ENCODE measurements around the gene PDE8A. TPM values are rescaled to one million over a fixed set of nuclear protein-coding genes. Genes with fewer than 3 reads are reported as not detected.

PDE8A gene
- total RNA-seq, 1 experiment from 2014 or later: 16.4 TPM

DNA sequence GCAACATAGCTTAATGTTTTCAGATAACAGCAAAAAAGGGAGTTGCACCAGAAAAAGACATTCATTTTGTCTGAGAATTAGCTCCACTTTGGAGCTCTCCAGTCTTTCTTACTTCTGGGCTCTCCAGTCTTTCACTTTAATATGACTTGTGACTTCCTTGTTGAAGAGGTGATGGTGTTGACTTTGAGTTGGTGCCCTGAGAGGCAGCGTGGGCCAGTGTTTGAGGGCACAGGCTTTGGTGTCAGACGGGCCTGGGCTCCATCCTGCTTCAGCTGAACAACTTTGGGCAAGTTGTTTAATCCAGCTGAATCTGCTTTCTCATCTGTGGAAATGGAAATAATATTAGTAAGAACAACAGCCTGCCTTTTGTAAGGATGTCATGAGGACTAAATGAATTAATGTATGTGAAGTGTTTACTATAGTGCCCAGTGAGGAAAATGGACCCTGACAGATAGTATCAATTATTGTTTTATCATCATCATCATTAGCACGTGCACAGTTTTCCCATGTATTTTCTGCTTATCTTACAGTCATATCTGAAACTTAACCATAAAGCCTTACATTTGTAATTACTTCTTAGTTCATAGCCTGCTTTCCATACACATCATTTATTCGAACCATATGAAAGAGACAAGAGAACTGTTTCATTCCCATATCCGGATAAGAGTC lies 108.4 kb downstream of the PDE8A start:
- DNase-seq (ENCODE audit: low spot score): no peak

DNA sequence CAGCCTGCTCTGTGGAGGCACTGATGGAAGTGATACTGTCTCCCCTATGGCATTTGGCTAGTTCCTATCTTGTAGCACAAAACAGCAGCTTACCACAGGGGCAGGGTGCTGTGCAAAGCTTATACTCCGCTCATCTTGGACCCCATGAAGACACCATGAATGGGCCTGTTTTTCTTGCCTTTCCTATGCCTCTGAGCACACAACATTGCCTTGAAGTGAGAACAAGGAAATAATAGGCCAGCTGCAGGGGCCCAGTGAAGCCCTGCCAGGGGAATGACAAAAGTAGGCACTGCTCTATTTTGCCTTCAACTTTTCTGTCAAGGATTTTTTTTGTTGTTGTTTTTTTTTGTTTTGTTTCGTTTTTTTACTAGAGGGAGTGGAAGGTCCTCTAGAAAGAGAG lies 110.3 kb downstream of the PDE8A start:
- DNase-seq (ENCODE audit: low spot score): no peak

DNA sequence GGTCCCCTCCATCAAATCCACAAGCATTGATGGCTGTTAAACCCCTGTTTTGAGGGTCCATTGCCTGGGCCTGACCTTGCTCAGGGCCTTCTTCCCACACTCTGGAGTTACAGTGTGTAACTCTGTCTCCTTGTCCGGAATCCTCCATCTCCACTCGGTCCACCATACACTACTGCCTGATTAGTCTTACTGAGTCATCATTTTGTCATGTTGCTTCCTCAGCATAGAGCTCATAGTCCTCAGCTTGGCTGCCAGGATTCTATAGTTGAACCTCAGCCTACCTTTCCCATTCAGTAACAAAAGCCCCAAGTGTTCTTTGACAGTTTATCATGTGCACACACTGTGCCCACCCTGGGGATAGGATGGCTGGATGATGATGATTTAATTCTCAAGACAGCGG lies 113.0 kb downstream of the PDE8A start:
- no peak for DNase-seq (ENCODE audit: low spot score)

DNA sequence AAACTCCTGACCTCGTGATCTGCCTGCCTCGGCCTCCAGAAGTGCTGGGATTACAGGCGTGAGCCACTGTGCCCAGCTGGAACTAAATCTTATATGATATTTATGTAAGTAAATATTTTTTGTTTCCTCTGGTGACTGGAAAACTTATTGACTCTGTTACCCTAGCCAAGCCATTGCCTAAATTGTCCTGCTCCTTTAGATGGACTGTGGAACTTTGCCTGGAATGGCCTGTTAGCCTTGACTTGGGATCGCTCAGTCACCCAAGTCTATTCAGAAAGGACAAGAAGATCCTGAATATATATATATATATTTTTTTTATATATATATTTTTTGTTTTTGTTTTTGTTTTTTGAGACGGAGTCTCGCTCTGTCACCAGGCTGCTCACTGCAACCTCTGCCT lies 113.9 kb downstream of the PDE8A start:
- no peak for DNase-seq (ENCODE audit: low spot score)

DNA sequence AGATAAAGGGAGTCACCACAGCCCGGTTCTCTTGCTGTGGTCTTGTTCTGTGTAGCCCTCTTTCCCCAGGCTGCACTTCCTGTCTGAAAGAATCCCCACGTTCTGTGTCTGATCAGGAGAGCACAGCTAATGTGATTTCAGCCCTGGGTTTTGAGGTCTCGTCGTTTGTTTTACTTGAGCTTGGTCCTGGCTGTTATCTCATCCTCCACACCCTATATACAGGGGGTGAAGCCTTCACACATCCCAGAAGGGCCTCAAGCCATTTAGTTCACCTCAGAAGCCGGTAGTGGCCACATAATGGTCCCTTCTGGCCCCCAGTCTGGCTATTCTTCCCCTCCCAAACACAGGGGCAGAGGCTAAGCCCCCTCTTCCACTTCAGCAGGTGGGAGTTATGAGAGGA lies 115.6 kb downstream of the PDE8A start:
- no peak for DNase-seq (ENCODE audit: low spot score)

DNA sequence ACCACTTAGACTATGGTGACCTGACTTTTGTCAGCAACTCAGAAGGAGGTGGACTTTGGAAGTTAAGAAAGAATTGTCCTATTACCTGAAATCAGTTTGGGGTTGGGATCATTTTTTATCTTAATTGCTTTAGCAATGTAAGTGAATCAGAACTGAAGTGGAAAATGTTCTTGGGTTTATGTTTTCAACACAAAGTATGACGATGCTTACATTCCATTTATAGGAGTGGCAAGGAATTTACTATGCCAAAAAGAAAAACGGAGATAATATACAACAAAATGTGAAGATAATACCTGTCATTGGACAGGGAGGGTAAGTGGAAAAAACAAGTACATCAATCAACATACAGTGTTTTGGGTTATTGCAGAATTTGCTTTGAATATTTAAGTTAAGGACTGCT lies 116.1 kb downstream of the PDE8A start:
- no peak for DNase-seq (ENCODE audit: low spot score)

DNA sequence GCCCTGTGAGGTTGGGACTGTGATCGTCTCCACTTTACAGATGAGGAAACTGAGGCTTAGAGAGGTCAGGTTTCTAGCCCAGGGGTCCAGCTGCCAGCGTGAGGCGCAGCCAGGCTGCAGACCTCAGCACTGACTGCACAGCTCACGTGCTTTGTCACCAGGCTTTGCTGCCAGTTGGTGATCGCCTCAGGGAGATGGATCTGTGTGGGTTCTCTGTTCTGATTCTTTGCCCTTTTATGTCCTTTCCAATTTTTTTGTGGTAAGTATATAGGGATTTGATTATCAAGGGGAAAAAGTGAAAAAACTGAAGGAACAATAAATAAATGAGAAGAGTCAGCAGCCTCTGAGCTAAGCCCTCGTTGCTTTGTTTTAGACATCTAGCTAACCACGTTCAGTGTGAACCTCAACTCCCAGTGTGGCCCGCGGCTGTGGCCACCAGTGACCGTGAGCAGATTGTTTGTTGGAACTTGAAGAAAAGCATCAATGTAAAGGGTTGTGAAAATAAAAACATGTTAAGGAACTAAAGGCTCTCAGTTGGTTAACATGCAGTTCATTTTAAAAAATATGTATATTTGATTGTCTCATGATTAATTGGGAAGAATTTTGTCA lies 117.6 kb downstream of the PDE8A start:
- no peak for DNase-seq (ENCODE audit: low spot score)

DNA sequence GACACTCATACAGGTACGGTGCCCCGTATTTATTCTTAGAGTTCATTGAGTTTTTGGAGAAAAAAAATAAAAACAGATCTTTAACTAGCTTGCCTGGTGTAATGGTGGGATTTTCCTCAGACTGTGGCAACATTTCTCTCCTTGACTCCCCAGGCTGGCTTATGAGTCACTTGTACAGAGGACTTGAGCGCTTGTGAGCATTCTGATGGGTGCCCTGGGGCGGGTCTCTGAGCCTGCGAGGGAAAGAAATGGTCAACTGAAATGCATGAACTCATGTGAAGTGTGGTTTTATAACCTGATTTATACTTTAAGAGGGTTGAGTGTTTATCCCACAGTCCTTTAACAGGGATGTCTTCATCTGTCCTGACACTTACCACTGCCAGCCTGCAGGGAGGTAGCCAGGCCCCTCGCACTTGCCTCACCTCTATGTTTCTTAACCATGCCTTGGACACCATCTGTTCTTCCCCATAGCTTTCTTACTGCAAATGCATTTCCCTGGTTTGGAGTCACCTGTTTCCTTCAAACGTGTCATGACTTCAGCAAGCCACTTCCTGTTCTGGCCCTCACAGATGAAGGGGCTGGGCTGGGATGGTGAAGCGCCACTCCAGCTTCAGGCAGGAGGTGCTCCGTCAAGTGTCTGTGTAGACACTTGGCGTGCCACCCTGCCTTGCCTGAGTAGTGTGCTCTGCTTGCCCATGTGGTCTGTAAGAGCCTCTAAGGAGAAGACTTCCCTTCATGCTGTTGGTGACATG lies 118.7 kb downstream of the PDE8A start:
- DNase-seq (ENCODE audit: low spot score): no peak

DNA sequence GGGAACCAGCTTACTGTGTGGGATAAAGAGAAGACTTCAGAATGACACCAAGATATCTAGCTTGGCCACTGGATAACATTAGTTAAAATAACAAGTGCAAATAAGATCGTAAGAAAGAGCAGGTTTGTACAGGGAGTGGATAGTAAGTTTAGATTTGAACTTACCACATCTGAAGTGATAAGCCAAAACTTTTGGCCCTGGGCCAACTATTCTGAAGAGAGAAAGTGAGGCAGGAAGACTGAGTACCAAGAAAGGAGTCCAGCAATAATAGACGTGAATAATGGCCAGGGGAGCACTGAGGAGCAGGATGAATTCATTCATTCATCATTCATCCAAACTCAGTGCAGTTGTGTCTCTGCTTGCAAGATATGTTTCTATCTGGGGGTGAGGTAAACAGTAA lies 122.9 kb downstream of the PDE8A start:
- DNase-seq (ENCODE audit: low spot score): no peak

DNA sequence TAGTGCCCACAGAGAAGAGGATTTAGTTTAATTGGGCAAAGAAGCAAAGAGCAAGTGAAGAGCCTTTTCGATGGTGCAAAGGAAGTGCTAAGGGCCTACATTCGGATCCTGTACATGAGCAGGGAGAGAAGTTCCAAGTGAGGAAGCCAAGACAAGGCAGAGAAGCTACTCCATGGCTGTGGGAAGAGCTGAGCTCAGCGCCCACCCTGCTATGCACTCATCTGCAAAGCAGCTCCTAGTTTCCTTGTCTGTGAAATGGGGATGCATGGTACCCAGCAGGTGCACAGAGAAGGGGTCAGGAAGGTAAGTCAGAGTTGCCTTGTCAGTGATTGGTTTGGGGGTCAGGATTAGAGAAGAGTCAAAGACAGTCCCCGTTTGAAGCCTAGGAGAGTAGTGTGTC lies 126.5 kb downstream of the PDE8A start:
- no peak for DNase-seq (ENCODE audit: low spot score)

DNA sequence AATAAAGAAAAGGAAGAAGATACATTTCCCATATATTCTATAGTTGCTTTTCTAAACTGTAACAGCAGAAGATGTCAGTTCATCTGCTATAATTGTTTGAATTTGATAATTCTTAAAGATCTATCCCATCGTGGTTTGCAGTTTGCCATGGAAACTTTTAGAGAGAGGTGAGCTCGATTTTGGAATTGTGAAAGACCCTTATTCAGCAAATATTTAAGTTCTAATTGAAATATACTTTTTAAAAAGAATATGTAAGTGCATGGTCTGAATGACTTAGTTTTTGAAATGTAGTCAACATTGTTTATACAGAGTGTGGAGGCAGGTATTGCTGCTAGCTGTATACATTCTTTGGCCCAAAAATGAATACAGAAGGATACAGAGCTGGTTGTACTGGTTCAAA lies 127.7 kb downstream of the PDE8A start:
- DNase-seq (ENCODE audit: low spot score): no peak

DNA sequence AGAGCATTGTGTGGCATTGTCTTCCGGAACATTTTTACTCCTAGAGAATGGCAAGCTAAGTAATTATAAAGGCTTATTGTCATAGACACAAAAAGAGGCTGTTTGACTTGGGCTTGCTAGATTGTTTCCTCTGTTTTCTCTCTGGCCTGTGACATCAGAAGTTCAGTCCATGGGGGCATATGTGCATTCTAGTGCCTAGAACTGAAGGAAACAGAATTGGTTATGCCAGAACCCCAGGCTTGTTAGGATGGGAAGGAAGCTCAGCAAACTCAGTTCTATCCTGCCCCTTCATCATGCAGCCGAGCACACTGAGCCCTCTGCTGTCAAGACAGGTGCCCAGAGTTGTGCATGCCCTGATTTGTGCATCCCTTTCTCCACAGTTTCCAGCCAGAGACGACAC lies 131.3 kb downstream of the PDE8A start:
- no peak for DNase-seq (ENCODE audit: low spot score)

DNA sequence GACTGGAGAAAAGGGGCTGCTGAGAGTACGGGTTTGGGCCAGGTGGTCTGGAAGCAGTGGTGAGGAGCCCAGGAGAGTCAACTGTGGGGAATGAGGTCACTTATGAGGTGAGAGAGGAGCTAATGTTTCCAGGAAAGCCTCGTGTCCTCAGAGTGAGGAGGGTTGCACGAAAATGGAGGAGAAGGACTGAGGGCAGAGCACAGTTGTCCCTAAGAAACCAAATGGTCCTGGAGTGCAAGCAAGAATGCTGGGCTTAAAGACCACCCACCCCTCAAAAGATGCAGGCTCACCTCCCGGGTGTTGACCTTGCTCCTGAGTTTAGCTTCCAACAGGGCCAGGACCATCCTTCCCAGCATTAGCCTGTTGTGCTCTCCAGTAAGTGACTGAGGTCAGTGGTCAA lies 133.2 kb downstream of the PDE8A start:
- DNase-seq (ENCODE audit: low spot score): no peak

DNA sequence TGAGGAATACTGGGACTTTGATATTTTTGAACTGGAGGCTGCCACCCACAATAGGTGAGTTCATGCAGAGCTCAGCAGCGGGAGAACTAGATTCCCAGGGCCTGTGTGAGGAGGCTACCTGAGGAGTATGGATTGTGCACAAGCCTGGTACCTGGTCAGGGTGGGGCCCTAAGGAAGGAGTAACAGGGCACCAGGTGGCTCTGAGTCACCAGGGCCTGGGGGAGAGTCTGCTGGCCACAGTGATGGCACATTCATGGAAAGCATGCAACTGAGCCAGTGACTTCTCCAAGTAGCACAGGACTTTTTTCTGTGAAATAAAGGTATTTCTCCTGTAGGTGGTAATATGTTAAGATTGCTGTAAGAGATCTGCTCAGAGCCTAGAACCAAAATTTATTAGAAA lies 134.4 kb downstream of the PDE8A start:
- no peak for DNase-seq (ENCODE audit: low spot score)

DNA sequence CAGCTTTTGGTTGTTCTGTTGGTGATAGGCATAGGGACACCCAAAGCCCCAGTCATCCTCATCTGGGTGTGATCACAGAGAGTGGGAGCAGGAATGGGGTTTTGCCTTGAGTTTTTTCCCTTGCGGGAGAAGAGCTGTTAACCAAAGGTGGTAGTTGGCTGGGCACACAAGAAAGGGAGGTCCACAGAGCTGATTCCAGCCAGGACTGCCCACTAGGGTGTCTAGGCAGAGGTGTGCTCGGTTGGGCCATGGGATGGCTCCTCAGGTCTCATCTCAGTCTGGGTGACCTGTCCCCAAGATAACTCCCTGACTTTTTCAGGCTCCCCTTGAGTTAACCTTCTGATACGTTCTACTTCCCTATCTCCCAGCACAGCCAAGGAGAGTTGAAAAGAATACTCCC lies 134.8 kb downstream of the PDE8A start:
- DNase-seq (ENCODE audit: low spot score): no peak

DNA sequence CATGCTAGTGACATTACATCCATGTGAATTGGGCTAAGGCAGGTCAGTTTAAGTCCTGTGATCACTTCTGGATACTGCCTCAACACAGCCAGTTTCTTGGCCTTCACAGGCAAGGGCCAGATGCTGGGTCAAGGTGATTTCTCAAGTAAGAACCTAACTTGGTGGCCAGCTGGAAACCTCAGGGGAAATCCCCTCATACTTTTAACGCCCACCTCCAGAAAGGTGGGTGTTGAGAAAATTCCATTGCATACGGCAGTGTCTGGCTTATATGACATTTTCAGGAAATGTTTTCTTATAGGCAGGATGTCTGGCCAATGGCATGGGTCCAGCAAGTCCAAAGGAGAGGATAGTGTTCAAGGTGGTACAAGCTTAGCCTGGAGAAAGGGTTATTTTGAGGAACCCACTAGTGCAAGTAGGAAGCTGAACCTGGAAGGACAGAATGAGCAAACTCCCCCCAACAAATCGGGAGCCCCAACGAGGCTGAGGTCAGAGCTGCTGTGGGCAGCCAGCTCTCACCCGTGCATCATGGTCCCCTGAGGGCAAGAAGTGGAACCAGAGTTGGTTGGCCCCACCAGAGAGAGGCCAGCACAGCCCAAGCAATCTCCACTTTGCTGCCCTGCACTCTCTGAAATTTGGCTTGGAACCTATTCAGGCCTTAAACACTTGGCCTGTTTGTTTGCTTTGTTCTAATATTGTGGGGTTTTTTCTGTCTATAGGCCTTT lies 135.4 kb downstream of the PDE8A start:
- DNase-seq (ENCODE audit: low spot score): no peak

DNA sequence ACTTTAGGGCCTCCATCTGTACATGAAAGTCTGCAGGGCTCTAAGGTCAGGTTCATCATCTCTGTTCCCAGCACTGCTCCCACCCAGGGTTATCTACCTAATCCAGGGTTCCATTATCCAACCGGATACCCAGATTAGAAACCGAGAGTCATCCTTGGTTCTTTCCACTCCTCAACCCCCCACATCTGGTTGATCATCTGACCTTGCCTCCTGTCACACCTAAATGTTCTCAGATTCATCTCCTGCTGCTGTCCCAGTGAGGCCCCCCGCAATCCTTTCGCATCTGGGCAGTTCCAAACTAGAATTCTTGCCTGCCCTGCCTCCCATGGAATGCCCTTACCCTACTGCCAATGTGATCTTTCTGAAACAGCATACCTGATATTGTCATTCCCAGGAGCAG lies 136.5 kb downstream of the PDE8A start:
- DNase-seq (ENCODE audit: low spot score): no peak

DNA sequence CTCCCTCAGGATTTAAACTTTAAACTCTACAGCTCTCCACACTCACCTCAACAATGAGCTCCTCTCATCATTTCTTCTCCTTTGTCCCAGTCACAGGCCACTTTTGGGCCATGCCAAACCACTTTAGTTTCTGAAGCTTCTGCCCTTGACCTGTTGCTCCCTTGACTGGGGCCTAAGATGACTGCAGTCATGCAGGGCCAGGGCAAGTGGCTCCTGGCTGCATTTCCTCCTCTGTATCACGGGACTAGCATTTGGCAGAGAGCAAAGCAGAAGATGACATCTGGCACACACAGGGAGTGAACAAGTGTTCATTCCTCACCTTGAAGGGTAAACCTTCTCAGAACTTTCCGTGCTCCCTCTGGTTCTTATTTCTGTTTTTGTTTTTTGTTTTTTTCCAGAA lies 136.9 kb downstream of the PDE8A start:
- DNase-seq (ENCODE audit: low spot score): no peak

DNA sequence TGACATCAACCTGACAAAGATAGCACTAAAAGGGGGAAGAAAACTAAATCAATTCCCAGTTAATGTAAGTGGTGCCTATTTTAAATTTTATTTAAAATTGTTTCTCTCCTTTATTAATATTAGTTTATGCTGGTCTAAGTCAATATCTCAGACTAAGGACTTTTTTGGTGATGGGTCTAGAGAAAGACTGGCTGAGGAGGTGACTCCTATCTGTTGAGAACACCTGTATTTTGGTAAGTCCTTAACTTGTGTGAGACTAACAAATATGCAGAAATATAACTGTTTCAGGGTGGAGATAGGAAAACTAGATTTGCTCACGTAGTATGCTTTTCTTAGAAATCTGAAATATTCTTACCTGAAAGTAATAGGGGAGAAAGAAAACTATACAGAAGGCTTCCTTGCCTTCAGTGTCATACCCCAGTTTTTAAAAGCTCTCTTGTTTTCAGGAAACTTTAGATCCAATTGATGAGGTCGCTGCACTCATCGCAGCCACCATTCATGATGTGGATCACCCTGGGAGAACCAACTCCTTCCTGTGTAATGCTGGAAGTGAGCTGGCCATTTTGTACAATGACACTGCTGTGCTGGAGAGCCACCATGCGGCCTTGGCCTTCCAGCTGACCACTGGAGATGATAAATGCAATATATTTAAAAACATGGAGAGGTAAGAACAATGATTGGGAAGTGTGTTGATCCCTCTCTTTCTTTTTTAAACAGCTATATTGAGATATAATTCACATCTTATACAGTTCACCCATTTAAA lies 138.9 kb downstream of the PDE8A start:
- DNase-seq (ENCODE audit: low spot score): no peak

DNA sequence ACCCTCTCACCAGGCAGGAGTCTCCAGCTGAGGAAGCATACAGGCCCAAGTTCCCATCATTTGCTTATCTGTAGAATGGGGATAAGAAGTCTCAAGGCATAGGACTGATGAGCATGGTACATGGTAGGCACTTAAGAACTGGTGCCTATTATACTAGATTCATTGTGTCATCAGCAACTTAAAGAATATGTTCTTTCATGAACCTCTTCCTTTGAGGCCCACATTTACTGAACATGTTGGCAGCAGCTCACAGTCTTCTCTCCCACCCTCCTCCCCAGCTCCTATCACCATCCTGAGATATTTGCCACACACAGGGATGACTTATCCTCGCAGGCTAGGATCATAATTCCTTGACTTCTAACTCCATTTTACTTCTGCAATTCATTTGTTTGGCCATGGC lies 142.5 kb downstream of the PDE8A start:
- no peak for DNase-seq (ENCODE audit: low spot score)

DNA sequence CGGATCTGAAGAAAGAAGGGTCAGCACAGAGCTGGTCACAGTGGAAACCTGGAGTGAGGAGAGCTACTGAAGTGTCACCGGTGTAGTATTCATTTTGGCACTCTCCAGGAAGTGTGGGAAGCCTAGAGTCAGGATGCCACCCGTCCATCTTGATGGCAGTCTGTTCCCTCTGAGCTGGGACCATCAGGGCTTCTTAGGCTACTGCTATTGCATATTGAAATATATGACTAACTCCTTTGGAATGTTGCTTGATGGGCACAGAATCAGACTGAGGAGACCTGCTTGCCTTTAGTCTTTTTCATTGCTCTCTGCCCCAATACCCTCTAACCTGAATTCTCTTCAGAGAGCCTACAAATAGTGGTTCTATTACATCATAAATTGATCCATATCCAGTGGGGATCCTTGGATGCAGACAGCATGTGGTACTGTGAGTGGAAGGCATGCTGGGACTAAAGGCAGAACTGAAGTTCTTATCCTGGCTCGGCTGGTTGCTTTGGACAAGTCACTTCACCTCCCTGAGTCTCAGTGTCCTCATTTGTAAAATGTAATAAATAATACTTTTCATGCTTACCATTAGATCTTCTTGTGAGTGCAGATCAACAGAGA lies 143.5 kb downstream of the PDE8A start:
- DNase-seq (ENCODE audit: low spot score): no peak

DNA sequence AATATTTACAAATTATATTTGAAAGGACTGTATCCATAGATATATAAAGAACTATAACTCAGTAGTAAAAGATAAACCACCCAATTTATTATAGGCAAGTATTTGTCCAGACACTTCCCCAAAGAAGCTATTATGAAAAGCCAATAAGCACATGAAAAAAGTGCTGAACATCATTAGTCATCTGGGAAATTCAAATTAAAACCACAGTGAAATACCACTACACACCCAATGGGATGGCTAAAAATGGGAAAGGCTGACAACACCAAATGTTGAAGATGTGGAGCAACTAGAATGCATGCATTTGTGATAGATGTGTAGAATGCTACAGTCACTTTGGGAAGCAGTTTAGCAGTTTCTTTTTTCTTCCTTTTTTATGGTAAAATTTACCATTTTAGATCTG lies 147.0 kb downstream of the PDE8A start:
- no peak for DNase-seq (ENCODE audit: low spot score)

All from H4 (cell line).